GM19463 (cell line): ENCODE data around the gene TNKS2.
"Not testable (repeated sequence)": the region's sequence is repeated elsewhere in the genome, so short reads cannot be mapped to it uniquely, and the experiment has no call there.

Source experiments
- ATAC-seq: cut with Tn5 transposase; IDR thresholded peaks from one replicate; pipeline ENCODE4 v1.9.1; 2021; ENCODE audit warnings: mild to moderate bottlenecking, moderate library complexity; ENCODE audit not compliant: unreplicated experiment

The TNKS2 gene

GRCh38 chr10:91796331-91797047 lies 1.7 kb upstream of the TNKS2 start:
- peak; percentile 36 for ATAC-seq

GRCh38 chr10:91797048-91797690 lies 1.1 kb upstream of the TNKS2 start:
- no peak for ATAC-seq

- peak; percentile 32 for ATAC-seq
Measured at GRCh38 chr10:91798649-91799611, 704 bp downstream of the TNKS2 start.

- ATAC-seq: no peak
Measured at GRCh38 chr10:91799612-91799975, 1.4 kb downstream of the TNKS2 start.

- ATAC-seq: no peak
Measured at GRCh38 chr10:91800182-91800581, 2.0 kb downstream of the TNKS2 start.

- no peak for ATAC-seq
Measured at GRCh38 chr10:91800756-91801155, 2.5 kb downstream of the TNKS2 start.

- no peak for ATAC-seq
Measured at GRCh38 chr10:91803386-91804125, 5.3 kb downstream of the TNKS2 start.

- ATAC-seq: no peak
Measured at GRCh38 chr10:91804126-91804510, 5.9 kb downstream of the TNKS2 start.

GRCh38 chr10:91805110-91805838 lies 7.0 kb downstream of the TNKS2 start:
- ATAC-seq: no peak

GRCh38 chr10:91807264-91807663 lies 9.0 kb downstream of the TNKS2 start:
- not testable (repeated sequence) for ATAC-seq

- ATAC-seq: no peak
Measured at GRCh38 chr10:91813251-91813650, 15.0 kb downstream of the TNKS2 start.

- no peak for ATAC-seq
Measured at GRCh38 chr10:91816981-91817380, 18.8 kb downstream of the TNKS2 start.

GRCh38 chr10:91820144-91820543 lies 21.9 kb downstream of the TNKS2 start:
- no peak for ATAC-seq

- no peak for ATAC-seq
Measured at GRCh38 chr10:91824076-91824475, 25.9 kb downstream of the TNKS2 start.

- ATAC-seq: no peak
Measured at GRCh38 chr10:91829268-91829667, 31.0 kb downstream of the TNKS2 start.

GRCh38 chr10:91838199-91838598 lies 40.0 kb downstream of the TNKS2 start:
- ATAC-seq: no peak

GRCh38 chr10:91843083-91843482 lies 44.9 kb downstream of the TNKS2 start:
- no peak for ATAC-seq

GRCh38 chr10:91856637-91857036 lies 58.4 kb downstream of the TNKS2 start:
- no peak for ATAC-seq

GRCh38 chr10:91860885-91861284 lies 62.7 kb downstream of the TNKS2 start:
- ATAC-seq: no peak

- ATAC-seq: no peak
Measured at GRCh38 chr10:91864099-91864498, 65.9 kb downstream of the TNKS2 start.
